Measurements from ENCODE around the gene TAX1BP1.

- no peak for TF ChIP-seq CTCF (IDR thresholded peaks at IDR 0.05)
- no peak for TF ChIP-seq POLR2A (IDR thresholded peaks at IDR 0.05)
These were observed 48.5 kb downstream of the TAX1BP1 start for GRCh38 chr7:27788437-27788836.
